ENCODE measurements around the gene TES.
"Not testable (repeated sequence)": the region's sequence is repeated elsewhere in the genome, so short reads cannot be mapped to it uniquely, and the experiment has no call there.

Gene TES

GRCh38 chr7:116285252-116285651, 74.9 kb downstream of the TES start:
- DNase-seq (ENCODE audit: low read depth), result no peak

- DNase-seq (ENCODE audit: low read depth), result no peak
Observed at GRCh38 chr7:116290740-116291139, 80.4 kb downstream of the TES start.

GRCh38 chr7:116291937-116292336, 81.6 kb downstream of the TES start:
- no peak for DNase-seq (ENCODE audit: low read depth)

GRCh38 chr7:116292381-116292780, 82.0 kb downstream of the TES start:
- no peak for DNase-seq (ENCODE audit: low read depth)

- no peak for DNase-seq (ENCODE audit: low read depth)
Observed at GRCh38 chr7:116293139-116293538, 82.8 kb downstream of the TES start.

- DNase-seq (ENCODE audit: low read depth), result no peak
Observed at GRCh38 chr7:116293633-116294032, 83.3 kb downstream of the TES start.

- not testable (repeated sequence) for DNase-seq (ENCODE audit: low read depth)
Observed at GRCh38 chr7:116295903-116296302, 85.6 kb downstream of the TES start.

- DNase-seq (ENCODE audit: low read depth), result no peak
Observed at GRCh38 chr7:116298055-116298454, 87.7 kb downstream of the TES start.

GRCh38 chr7:116298576-116298975, 88.2 kb downstream of the TES start:
- no peak for DNase-seq (ENCODE audit: low read depth)

GRCh38 chr7:116305485-116306408, 95.4 kb downstream of the TES start:
- no peak for DNase-seq (ENCODE audit: low read depth)

- no peak for DNase-seq (ENCODE audit: low read depth)
Observed at GRCh38 chr7:116306409-116307048, 96.2 kb downstream of the TES start.

- DNase-seq (ENCODE audit: low read depth), result no peak
Observed at GRCh38 chr7:116307253-116307652, 96.9 kb downstream of the TES start.

Data from HS-27A (cell line).